DMS114 treated with DMSO at 0.1 percent for 48 hours (cell line): ENCODE results near the gene APOL2.

Experiments used
- DNase-seq: peaks from one replicate; lab custom pipeline; 2025; ENCODE audit not compliant: unreplicated experiment; lab: John Stamatoyannopoulos, UW

APOL2 gene

GRCh38 chr22:36177160-36177559, 62.2 kb downstream of the APOL2 start:
- no peak for DNase-seq
